ENCODE data around the gene NAXD.
"Not testable (repeated sequence)": the region's sequence is repeated elsewhere in the genome, so short reads cannot be mapped to it uniquely, and the experiment has no call there.

The NAXD gene

GRCh38 chr13:110615322-110616102, at the start of gene NAXD:
NAXD (plus strand) TSS chr13:110615545; CDS start chr13:110615602, 57 bp downstream.
- Histone ChIP-seq H3K4me3 (ENCODE audit: insufficient read depth, low read length, poor library complexity, severe bottlenecking) (peak within 1 kb of the TSS; percentile 57), H3K27ac (ENCODE audit: low read depth, low read length) (0 out of 2 replicates have a peak within 1 kb of the TSS, but pooled peaks have one; percentile 24), H3K36me3 (ENCODE audit: low read length) (no peaks in the 10 kb centered on the region), H3K27me3 (ENCODE audit: low read length) (no peaks in the 10 kb centered on the region), H3F3A (ENCODE audit: insufficient read depth) (no peaks in the 10 kb centered on the region), H3K9me2 (replicated peaks; ENCODE audit: insufficient read depth, low read length) (no peaks in the 10 kb centered on the region), H2AFZ (ENCODE audit: low read depth, low read length, severe bottlenecking) (peak within 1 kb of the TSS; percentile 77), H3K9ac (ENCODE audit: low read length) (peak within 1 kb of the TSS; percentile 70), H3K79me2 (ENCODE audit: insufficient read depth, low read length) (peaks cover 45% of the 10 kb centered on the region), H4K20me1 (ENCODE audit: low read depth, low read length) (no peaks in the 10 kb centered on the region), H3K4me2 (ENCODE audit: low read depth, low read length, poor library complexity, severe bottlenecking) (peak within 1 kb of the TSS; percentile 65), H3K9me3 (ENCODE audit: insufficient read depth, low read length) (no peaks in the 10 kb centered on the region)
- TF ChIP-seq CTCF (IDR thresholded peaks at IDR 0.05; ENCODE audit: insufficient read depth, low read length, poor library complexity, severe bottlenecking), result no peak
- no peak for TF ChIP-seq EZH2phosphoT487 (conservative IDR thresholded peaks at IDR 0.05; ENCODE audit: low read length)

- no peak overlapping the region for H2AFZ ChIP-seq (ENCODE audit: low read depth, low read length, severe bottlenecking)
- H3K4me3 ChIP-seq (ENCODE audit: insufficient read depth, low read length, poor library complexity, severe bottlenecking), result no peak overlapping the region
- H3F3A ChIP-seq (ENCODE audit: insufficient read depth), result no peaks in the 10 kb centered on the region
- no peaks in the 10 kb centered on the region for H3K27me3 ChIP-seq (ENCODE audit: low read length)
- no peak overlapping the region for H3K9ac ChIP-seq (ENCODE audit: low read length)
- no peaks in the 10 kb centered on the region for H3K79me2 ChIP-seq (ENCODE audit: insufficient read depth, low read length)
- H3K27ac ChIP-seq (ENCODE audit: low read depth, low read length), result no peak overlapping the region
- H3K9me3 ChIP-seq (ENCODE audit: insufficient read depth, low read length), result no peaks in the 10 kb centered on the region
- no peak for TF ChIP-seq EZH2phosphoT487 (conservative IDR thresholded peaks at IDR 0.05; ENCODE audit: low read length)
- no peak for TF ChIP-seq CTCF (IDR thresholded peaks at IDR 0.05; ENCODE audit: insufficient read depth, low read length, poor library complexity, severe bottlenecking)
- H3K4me2 ChIP-seq (ENCODE audit: low read depth, low read length, poor library complexity, severe bottlenecking), result no peak overlapping the region
- no peaks in the 10 kb centered on the region for H3K9me2 ChIP-seq (replicated peaks; ENCODE audit: insufficient read depth, low read length)
- no peaks in the 10 kb centered on the region for H3K36me3 ChIP-seq (ENCODE audit: low read length)
- H4K20me1 ChIP-seq (ENCODE audit: low read depth, low read length), result no peaks in the 10 kb centered on the region
Measured at GRCh38 chr13:110566171-110566570, 49.2 kb upstream of the NAXD start.

GRCh38 chr13:110568612-110569011, 46.7 kb upstream of the NAXD start:
- Histone ChIP-seq H3K36me3 (ENCODE audit: low read length) (no peaks in the 10 kb centered on the region), H3F3A (ENCODE audit: insufficient read depth) (no peaks in the 10 kb centered on the region), H3K27ac (ENCODE audit: low read depth, low read length) (no peak overlapping the region), H4K20me1 (ENCODE audit: low read depth, low read length) (no peaks in the 10 kb centered on the region), H3K4me3 (ENCODE audit: insufficient read depth, low read length, poor library complexity, severe bottlenecking) (no peak overlapping the region), H3K9me2 (replicated peaks; ENCODE audit: insufficient read depth, low read length) (no peaks in the 10 kb centered on the region), H3K9ac (ENCODE audit: low read length) (no peak overlapping the region), H3K27me3 (ENCODE audit: low read length) (no peaks in the 10 kb centered on the region), H3K79me2 (ENCODE audit: insufficient read depth, low read length) (no peaks in the 10 kb centered on the region), H2AFZ (ENCODE audit: low read depth, low read length, severe bottlenecking) (no peak overlapping the region), H3K9me3 (ENCODE audit: insufficient read depth, low read length) (no peaks in the 10 kb centered on the region), H3K4me2 (ENCODE audit: low read depth, low read length, poor library complexity, severe bottlenecking) (no peak overlapping the region)
- TF ChIP-seq CTCF (IDR thresholded peaks at IDR 0.05; ENCODE audit: insufficient read depth, low read length, poor library complexity, severe bottlenecking), result no peak
- no peak for TF ChIP-seq EZH2phosphoT487 (conservative IDR thresholded peaks at IDR 0.05; ENCODE audit: low read length)

- not testable (repeated sequence) for H3F3A ChIP-seq (ENCODE audit: insufficient read depth); H3K27ac ChIP-seq (ENCODE audit: low read depth, low read length); H3K9me2 ChIP-seq (replicated peaks; ENCODE audit: insufficient read depth, low read length); H3K9me3 ChIP-seq (ENCODE audit: insufficient read depth, low read length); H3K79me2 ChIP-seq (ENCODE audit: insufficient read depth, low read length); H2AFZ ChIP-seq (ENCODE audit: low read depth, low read length, severe bottlenecking); H3K4me2 ChIP-seq (ENCODE audit: low read depth, low read length, poor library complexity, severe bottlenecking); H3K4me3 ChIP-seq (ENCODE audit: insufficient read depth, low read length, poor library complexity, severe bottlenecking); H3K27me3 ChIP-seq (ENCODE audit: low read length); H4K20me1 ChIP-seq (ENCODE audit: low read depth, low read length); H3K9ac ChIP-seq (ENCODE audit: low read length); H3K36me3 ChIP-seq (ENCODE audit: low read length)
Measured at GRCh38 chr13:110569962-110570361, 45.4 kb upstream of the NAXD start.

Measured in SU-DHL-6 (cell line).